Fibroblast of lung (primary cell): ENCODE measurements around the gene NUDT19. TPM values are rescaled to one million over a fixed set of nuclear protein-coding genes. Genes with fewer than 3 reads are reported as not detected.

ENCODE experiments used
- DNase-seq, 2 donors: peaks; one replicate each; pipeline versions ENCODE4 v3.0.0 to v3.0.0-alpha.2; 2010; ENCODE audit warnings: low read depth in 2 of 2
- H2AFZ ChIP-seq: 2 replicates; pipeline ENCODE4 v1.5.1; 2012; ENCODE audit warnings: low read length, control low read depth, inconsistent platforms
- H3K27ac ChIP-seq: 2 replicates; pipeline ENCODE4 v1.5.1; 2011; ENCODE audit warnings: low read length, control low read depth; ENCODE audit not compliant: insufficient read depth
- H3K27me3 ChIP-seq: 2 replicates; pipeline ENCODE4 v1.5.1; 2011; ENCODE audit warnings: mild to moderate bottlenecking, low read length; ENCODE audit not compliant: control insufficient read depth, insufficient read depth
- H3K36me3 ChIP-seq: 2 replicates; pipeline ENCODE4 v1.5.1; 2011; ENCODE audit warnings: low read length; ENCODE audit not compliant: control insufficient read depth, insufficient read depth
- H3K4me1 ChIP-seq: 2 replicates; pipeline ENCODE4 v1.5.1; 2011; ENCODE audit warnings: low read length; ENCODE audit not compliant: control insufficient read depth, insufficient read depth; ENCODE audit errors: extremely low read depth
- H3K4me2 ChIP-seq: 2 replicates; pipeline ENCODE4 v1.5.1; 2011; ENCODE audit warnings: low read length, control low read depth; ENCODE audit not compliant: insufficient read depth; ENCODE audit errors: extremely low read depth
- H3K4me3 ChIP-seq, 4 experiments: fragments of 200-600 bp in 1 of 4; sonication (generic) in 1 of 4; replicated peaks in 1 of 4; 2 replicates each; pipeline ENCODE4 v1.5.1; 2011 to 2016; ENCODE audit warnings: low read length in 4 of 4, low read depth in 3 of 4, mild to moderate bottlenecking in 3 of 4, control low read depth in 2 of 4, inconsistent platforms in 1 of 4, mixed read lengths in 1 of 4; ENCODE audit not compliant: insufficient read depth in 1 of 4; ENCODE audit errors: control extremely low read depth in 1 of 4
- H3K79me2 ChIP-seq: 2 replicates; pipeline ENCODE4 v1.5.1; 2012; ENCODE audit warnings: mild to moderate bottlenecking, low read length, inconsistent platforms; ENCODE audit not compliant: control insufficient read depth, insufficient read depth
- H3K9ac ChIP-seq: 2 replicates; pipeline ENCODE4 v1.5.1; 2011; ENCODE audit warnings: mild to moderate bottlenecking, low read length, control low read depth; ENCODE audit not compliant: insufficient read depth
- H3K9me3 ChIP-seq: 2 replicates; pipeline ENCODE4 v1.5.1; 2012; ENCODE audit warnings: low read depth, low read length; ENCODE audit not compliant: control insufficient read depth, insufficient read depth
- H4K20me1 ChIP-seq: 2 replicates; pipeline ENCODE4 v1.5.1; 2011; ENCODE audit warnings: low read length; ENCODE audit not compliant: control insufficient read depth, insufficient read depth; ENCODE audit errors: extremely low read depth
- CTCF ChIP-seq, 2 donors: IDR thresholded peaks in 1 of 2; conservative IDR thresholded peaks in 1 of 2; 1 replicate in 1 of 2; 2 replicates in 1 of 2; pipeline ENCODE4 v1.5.1; 2011 to 2012; ENCODE audit warnings: low read length in 2 of 2, control low read depth in 1 of 2, inconsistent platforms in 1 of 2, low read depth in 1 of 2, mild to moderate bottlenecking in 1 of 2
- EZH2 ChIP-seq: IDR thresholded peaks from 2 replicates; pipeline ENCODE4 v1.5.1; 2012; ENCODE audit warnings: low read length, control low read depth, mild to moderate bottlenecking; ENCODE audit errors: missing control alignments
- polyA minus RNA-seq: library from RNA; depleted of rRNA, polyadenylated mRNA; stranded (reverse); fragments of >200 nt; gene quantifications from 2 replicates; pipeline ENCODE4 v1.2.3, GENCODE V29; 2011; ENCODE audit warnings: low replicate concordance
- polyA plus RNA-seq, 2 donors: library from polyadenylated mRNA; depleted of rRNA in 1 of 2; stranded (reverse) in 1 of 2; unstranded in 1 of 2; fragments of >200 nt; gene quantifications; 2 replicates each; pipeline ENCODE4 v1.2.1, GENCODE V29; 2011 to 2012; ENCODE audit warnings: missing spikeins in 1 of 2
- total RNA-seq: library from RNA; depleted of rRNA; stranded (reverse); fragments of >200 nt; gene quantifications from 2 replicates; pipeline ENCODE4 v1.2.1, GENCODE V29; 2014

The NUDT19 gene
- total RNA-seq (5.4 and 7.8 TPM in 2 replicates), polyA plus RNA-seq (8.2 and 9.4 TPM in 2 replicates), polyA minus RNA-seq (2.7 and 8.6 TPM in 2 replicates)
- polyA plus RNA-seq (2012): 5.9 and 7.5 TPM in 2 replicates

GRCh38 chr19:32691291-32691951, at the start of gene NUDT19:
Gene NUDT19 (plus strand): TSS chr19:32691821. CDS start chr19:32691961, 140 bp downstream.
- Histone ChIP-seq H3K4me2 (peak within 1 kb of the TSS; percentile 86), H3K36me3 (no peaks in the 10 kb centered on the region), H2AFZ (peak within 1 kb of the TSS; percentile 87), H3K27me3 (no peaks in the 10 kb centered on the region), H3K4me1 (peaks cover 2% of the 10 kb centered on the region), H3K27ac (peak within 1 kb of the TSS; percentile 75), H3K79me2 (peaks cover 20% of the 10 kb centered on the region), H3K4me3 (peak within 1 kb of the TSS; percentile 34 to 75 (median 56)), H4K20me1 (no peaks in the 10 kb centered on the region), H3K9ac (peak within 1 kb of the TSS; percentile 92), H3K9me3 (no peaks in the 10 kb centered on the region)
- no peak for TF ChIP-seq CTCF (conservative IDR thresholded peaks at IDR 0.05 in 1 of 2, IDR thresholded peaks at IDR 0.05 in 1 of 2; ENCODE audit: low read depth in 1 of 2, low read length in 2 of 2)
- no peak for TF ChIP-seq EZH2
- DNase-seq: peak; percentile 78 to 85

GRCh38 chr19:32642771-32643170, 48.9 kb upstream of the NUDT19 start:
- peaks cover 16% of the 10 kb centered on the region for H3K36me3 ChIP-seq
- no peak for DNase-seq
- no peaks in the 10 kb centered on the region for H3K79me2 ChIP-seq
- H3K4me3 ChIP-seq: no peak overlapping the region
- no peaks in the 10 kb centered on the region for H3K27me3 ChIP-seq
- no peak overlapping the region for H3K9ac ChIP-seq
- H3K4me2 ChIP-seq: no peak overlapping the region
- no peak overlapping the region for H2AFZ ChIP-seq
- H3K27ac ChIP-seq: no peak overlapping the region
- TF ChIP-seq CTCF (conservative IDR thresholded peaks at IDR 0.05 in 1 of 2, IDR thresholded peaks at IDR 0.05 in 1 of 2; ENCODE audit: low read depth in 1 of 2, low read length in 2 of 2): no peak
- TF ChIP-seq EZH2: no peak
- H3K4me1 ChIP-seq: no peaks in the 10 kb centered on the region
- H4K20me1 ChIP-seq: no peaks in the 10 kb centered on the region
- H3K9me3 ChIP-seq: no peaks in the 10 kb centered on the region

- H3K27ac ChIP-seq: no peak overlapping the region
- no peak overlapping the region for H3K4me2 ChIP-seq
- H3K27me3 ChIP-seq: no peaks in the 10 kb centered on the region
- H3K9me3 ChIP-seq: no peaks in the 10 kb centered on the region
- peaks cover 12% of the 10 kb centered on the region for H3K36me3 ChIP-seq
- no peaks in the 10 kb centered on the region for H3K79me2 ChIP-seq
- H3K4me1 ChIP-seq: no peaks in the 10 kb centered on the region
- no peaks in the 10 kb centered on the region for H4K20me1 ChIP-seq
- no peak overlapping the region for H3K4me3 ChIP-seq
- TF ChIP-seq CTCF (conservative IDR thresholded peaks at IDR 0.05 in 1 of 2, IDR thresholded peaks at IDR 0.05 in 1 of 2; ENCODE audit: low read depth in 1 of 2, low read length in 2 of 2) (no peak), EZH2 (no peak)
- no peak for DNase-seq
- H2AFZ ChIP-seq: no peak overlapping the region
- H3K9ac ChIP-seq: no peak overlapping the region
Observed at GRCh38 chr19:32646556-32646955, 45.1 kb upstream of the NUDT19 start.
